Mammary epithelial cell (primary cell): ENCODE results near the gene FOXI1.

Source experiments
- EZH2 ChIP-seq: IDR thresholded peaks from 2 replicates; pipeline ENCODE4 v1.6.1; 2012; ENCODE audit warnings: low read length, inconsistent platforms, borderline replicate concordance
- TF ChIP-seq, protein P1 (sequence below), 2 donors: IDR thresholded peaks in 1 of 2; conservative IDR thresholded peaks in 1 of 2; 2 replicates each; pipeline ENCODE4 v1.5.1; 2011 to 2012; ENCODE audit warnings: inconsistent platforms in 2 of 2, low read length in 2 of 2, mild to moderate bottlenecking in 2 of 2, control low read depth in 1 of 2, low read depth in 1 of 2; ENCODE audit not compliant: insufficient read depth in 1 of 2; ENCODE audit errors: extremely low read depth in 1 of 2

DNA sequence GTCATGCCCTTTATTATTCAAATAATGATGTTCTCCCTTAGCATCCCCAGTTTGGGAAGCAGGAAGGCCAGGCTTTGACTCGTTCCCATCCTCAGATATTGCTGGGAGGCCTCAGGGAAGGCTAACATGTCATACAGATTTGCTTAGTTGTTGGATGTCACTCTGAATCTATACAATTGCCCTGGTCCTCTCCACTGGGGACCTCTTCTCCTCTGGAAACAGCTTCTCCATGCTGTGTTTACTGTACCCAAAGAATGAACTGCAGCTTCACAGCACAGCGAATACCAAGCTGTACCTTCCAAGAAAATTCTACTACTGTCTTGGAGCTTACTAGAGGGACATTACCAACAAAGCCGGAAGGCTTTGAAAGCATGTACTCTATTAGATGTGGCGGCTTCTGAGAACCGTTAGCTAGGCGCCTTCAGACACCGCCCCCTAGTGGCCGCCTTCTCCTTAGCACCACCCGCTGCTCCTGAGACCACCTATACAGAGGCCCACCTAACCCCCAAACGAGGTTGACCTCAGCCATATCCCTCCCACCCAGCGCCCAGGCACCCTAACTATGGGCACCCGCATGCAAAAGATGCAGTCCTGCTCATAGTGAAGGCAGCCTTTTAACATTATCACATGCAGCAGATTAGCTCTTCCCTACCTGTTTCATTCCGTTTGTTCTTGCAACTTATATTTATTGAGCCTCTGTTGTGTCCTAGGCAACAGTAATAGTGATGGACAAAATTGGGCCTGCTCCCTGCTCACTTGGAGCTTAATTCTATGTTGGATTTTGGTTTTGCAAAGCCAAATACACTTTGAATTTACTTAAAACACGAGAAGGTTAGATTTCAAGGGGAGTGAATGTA, 34.9 kb upstream of the FOXI1 start:
- TF ChIP-seq, protein P1, sequence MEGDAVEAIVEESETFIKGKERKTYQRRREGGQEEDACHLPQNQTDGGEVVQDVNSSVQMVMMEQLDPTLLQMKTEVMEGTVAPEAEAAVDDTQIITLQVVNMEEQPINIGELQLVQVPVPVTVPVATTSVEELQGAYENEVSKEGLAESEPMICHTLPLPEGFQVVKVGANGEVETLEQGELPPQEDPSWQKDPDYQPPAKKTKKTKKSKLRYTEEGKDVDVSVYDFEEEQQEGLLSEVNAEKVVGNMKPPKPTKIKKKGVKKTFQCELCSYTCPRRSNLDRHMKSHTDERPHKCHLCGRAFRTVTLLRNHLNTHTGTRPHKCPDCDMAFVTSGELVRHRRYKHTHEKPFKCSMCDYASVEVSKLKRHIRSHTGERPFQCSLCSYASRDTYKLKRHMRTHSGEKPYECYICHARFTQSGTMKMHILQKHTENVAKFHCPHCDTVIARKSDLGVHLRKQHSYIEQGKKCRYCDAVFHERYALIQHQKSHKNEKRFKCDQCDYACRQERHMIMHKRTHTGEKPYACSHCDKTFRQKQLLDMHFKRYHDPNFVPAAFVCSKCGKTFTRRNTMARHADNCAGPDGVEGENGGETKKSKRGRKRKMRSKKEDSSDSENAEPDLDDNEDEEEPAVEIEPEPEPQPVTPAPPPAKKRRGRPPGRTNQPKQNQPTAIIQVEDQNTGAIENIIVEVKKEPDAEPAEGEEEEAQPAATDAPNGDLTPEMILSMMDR (conservative IDR thresholded peaks at IDR 0.05 in 1 of 2, IDR thresholded peaks at IDR 0.05 in 1 of 2; ENCODE audit: extremely low read depth in 1 of 2, insufficient read depth in 1 of 2, low read depth in 1 of 2, low read length in 2 of 2): peak; percentile 62 to 77
- TF ChIP-seq EZH2: no peak
